ENCODE data around the gene GOLGA8B. TPM values are rescaled to one million over a fixed set of nuclear protein-coding genes. Genes with fewer than 3 reads are reported as not detected.
"Not testable (repeated sequence)": the region's sequence is repeated elsewhere in the genome, so short reads cannot be mapped to it uniquely, and the experiment has no call there.

Gene GOLGA8B
- total RNA-seq, 2 experiments from 2014 or later, result 71.7 to 125 TPM

- H3K4me1 ChIP-seq (ENCODE audit: insufficient read depth, low read length, poor library complexity, severe bottlenecking); H3K4me3 ChIP-seq (ENCODE audit: low read depth, low read length, poor library complexity, severe bottlenecking); DNase-seq (ENCODE audit: low spot score); H2AFZ ChIP-seq (ENCODE audit: low read length); intact Hi-C loops (cut with micrococcal nuclease; ENCODE audit: unreplicated experiment); H3K79me2 ChIP-seq (ENCODE audit: insufficient read depth, low read depth, low read length); CTCF ChIA-PET (ENCODE audit: unreplicated experiment); H3K4me2 ChIP-seq (ENCODE audit: low read length); H4K20me1 ChIP-seq (ENCODE audit: insufficient read depth, low read length); H3K36me3 ChIP-seq (ENCODE audit: insufficient read depth, low read length); POLR2A ChIA-PET; BruUV-seq (replicated peaks); H3K27ac ChIP-seq (ENCODE audit: low read depth, low read length, poor library complexity, severe bottlenecking); H3K9me2 ChIP-seq (ENCODE audit: insufficient read depth, low read length); H3K9me3 ChIP-seq (ENCODE audit: low read length): not testable (repeated sequence)
These were observed 28.7 kb downstream of the GOLGA8B start for GRCh38 chr15:34554716-34555115.

GRCh38 chr15:34554126-34554525 is 29.3 kb downstream of the GOLGA8B start:
- H3K4me1 ChIP-seq (ENCODE audit: insufficient read depth, low read length, poor library complexity, severe bottlenecking); H3K4me3 ChIP-seq (ENCODE audit: low read depth, low read length, poor library complexity, severe bottlenecking); intact Hi-C loops (cut with micrococcal nuclease; ENCODE audit: unreplicated experiment); H3K4me2 ChIP-seq (ENCODE audit: low read length); BruUV-seq (replicated peaks); H3K27ac ChIP-seq (ENCODE audit: low read depth, low read length, poor library complexity, severe bottlenecking); CTCF ChIA-PET (ENCODE audit: unreplicated experiment); H3K36me3 ChIP-seq (ENCODE audit: insufficient read depth, low read length); POLR2A ChIA-PET; DNase-seq (ENCODE audit: low spot score); H3K79me2 ChIP-seq (ENCODE audit: insufficient read depth, low read depth, low read length); H3K9me3 ChIP-seq (ENCODE audit: low read length); H3K9me2 ChIP-seq (ENCODE audit: insufficient read depth, low read length); H2AFZ ChIP-seq (ENCODE audit: low read length); H4K20me1 ChIP-seq (ENCODE audit: insufficient read depth, low read length): not testable (repeated sequence)

GRCh38 chr15:34550129-34550528 is 33.3 kb downstream of the GOLGA8B start:
- POLR2A ChIA-PET; intact Hi-C loops (cut with micrococcal nuclease; ENCODE audit: unreplicated experiment); H3K36me3 ChIP-seq (ENCODE audit: insufficient read depth, low read length); DNase-seq (ENCODE audit: low spot score); H3K4me2 ChIP-seq (ENCODE audit: low read length); H3K4me1 ChIP-seq (ENCODE audit: insufficient read depth, low read length, poor library complexity, severe bottlenecking); BruUV-seq (replicated peaks); H3K27ac ChIP-seq (ENCODE audit: low read depth, low read length, poor library complexity, severe bottlenecking); H3K9me3 ChIP-seq (ENCODE audit: low read length); H3K9me2 ChIP-seq (ENCODE audit: insufficient read depth, low read length); H3K79me2 ChIP-seq (ENCODE audit: insufficient read depth, low read depth, low read length); CTCF ChIA-PET (ENCODE audit: unreplicated experiment); H3K4me3 ChIP-seq (ENCODE audit: low read depth, low read length, poor library complexity, severe bottlenecking); H2AFZ ChIP-seq (ENCODE audit: low read length); H4K20me1 ChIP-seq (ENCODE audit: insufficient read depth, low read length): not testable (repeated sequence)

GRCh38 chr15:34549381-34549809 is 34.1 kb downstream of the GOLGA8B start:
- H3K36me3 ChIP-seq (ENCODE audit: insufficient read depth, low read length); H3K9me3 ChIP-seq (ENCODE audit: low read length); CTCF ChIA-PET (ENCODE audit: unreplicated experiment); intact Hi-C loops (cut with micrococcal nuclease; ENCODE audit: unreplicated experiment); H2AFZ ChIP-seq (ENCODE audit: low read length); H4K20me1 ChIP-seq (ENCODE audit: insufficient read depth, low read length); H3K4me2 ChIP-seq (ENCODE audit: low read length); POLR2A ChIA-PET; BruUV-seq (replicated peaks); H3K4me1 ChIP-seq (ENCODE audit: insufficient read depth, low read length, poor library complexity, severe bottlenecking); H3K27ac ChIP-seq (ENCODE audit: low read depth, low read length, poor library complexity, severe bottlenecking); H3K4me3 ChIP-seq (ENCODE audit: low read depth, low read length, poor library complexity, severe bottlenecking); H3K79me2 ChIP-seq (ENCODE audit: insufficient read depth, low read depth, low read length); DNase-seq (ENCODE audit: low spot score); H3K9me2 ChIP-seq (ENCODE audit: insufficient read depth, low read length): not testable (repeated sequence)

GRCh38 chr15:34543860-34544649 is 39.4 kb downstream of the GOLGA8B start:
- H3K79me2 ChIP-seq (ENCODE audit: insufficient read depth, low read depth, low read length); H3K4me1 ChIP-seq (ENCODE audit: insufficient read depth, low read length, poor library complexity, severe bottlenecking); DNase-seq (ENCODE audit: low spot score); H3K9me3 ChIP-seq (ENCODE audit: low read length); H3K4me3 ChIP-seq (ENCODE audit: low read depth, low read length, poor library complexity, severe bottlenecking); intact Hi-C loops (cut with micrococcal nuclease; ENCODE audit: unreplicated experiment); H4K20me1 ChIP-seq (ENCODE audit: insufficient read depth, low read length); POLR2A ChIA-PET; H3K36me3 ChIP-seq (ENCODE audit: insufficient read depth, low read length); H2AFZ ChIP-seq (ENCODE audit: low read length); H3K9me2 ChIP-seq (ENCODE audit: insufficient read depth, low read length); BruUV-seq (replicated peaks); CTCF ChIA-PET (ENCODE audit: unreplicated experiment); H3K4me2 ChIP-seq (ENCODE audit: low read length); H3K27ac ChIP-seq (ENCODE audit: low read depth, low read length, poor library complexity, severe bottlenecking): not testable (repeated sequence)

- H2AFZ ChIP-seq (ENCODE audit: low read length); intact Hi-C loops (cut with micrococcal nuclease; ENCODE audit: unreplicated experiment); H4K20me1 ChIP-seq (ENCODE audit: insufficient read depth, low read length); H3K4me3 ChIP-seq (ENCODE audit: low read depth, low read length, poor library complexity, severe bottlenecking); BruUV-seq (replicated peaks); H3K4me2 ChIP-seq (ENCODE audit: low read length); DNase-seq (ENCODE audit: low spot score); H3K27ac ChIP-seq (ENCODE audit: low read depth, low read length, poor library complexity, severe bottlenecking); H3K9me2 ChIP-seq (ENCODE audit: insufficient read depth, low read length); H3K9me3 ChIP-seq (ENCODE audit: low read length); CTCF ChIA-PET (ENCODE audit: unreplicated experiment); H3K4me1 ChIP-seq (ENCODE audit: insufficient read depth, low read length, poor library complexity, severe bottlenecking); H3K79me2 ChIP-seq (ENCODE audit: insufficient read depth, low read depth, low read length); H3K36me3 ChIP-seq (ENCODE audit: insufficient read depth, low read length); POLR2A ChIA-PET: not testable (repeated sequence)
These were observed 47.6 kb downstream of the GOLGA8B start for GRCh38 chr15:34535857-34536256.

All from OCI-LY7 (cell line).